ENCODE data around the gene FILIP1L.
A peak's percentile ranks its signal among the peaks of the same experiment; 100 is the strongest.
"Not testable (repeated sequence)": the region's sequence is repeated elsewhere in the genome, so short reads cannot be mapped to it uniquely, and the experiment has no call there.

FILIP1L gene

DNA sequence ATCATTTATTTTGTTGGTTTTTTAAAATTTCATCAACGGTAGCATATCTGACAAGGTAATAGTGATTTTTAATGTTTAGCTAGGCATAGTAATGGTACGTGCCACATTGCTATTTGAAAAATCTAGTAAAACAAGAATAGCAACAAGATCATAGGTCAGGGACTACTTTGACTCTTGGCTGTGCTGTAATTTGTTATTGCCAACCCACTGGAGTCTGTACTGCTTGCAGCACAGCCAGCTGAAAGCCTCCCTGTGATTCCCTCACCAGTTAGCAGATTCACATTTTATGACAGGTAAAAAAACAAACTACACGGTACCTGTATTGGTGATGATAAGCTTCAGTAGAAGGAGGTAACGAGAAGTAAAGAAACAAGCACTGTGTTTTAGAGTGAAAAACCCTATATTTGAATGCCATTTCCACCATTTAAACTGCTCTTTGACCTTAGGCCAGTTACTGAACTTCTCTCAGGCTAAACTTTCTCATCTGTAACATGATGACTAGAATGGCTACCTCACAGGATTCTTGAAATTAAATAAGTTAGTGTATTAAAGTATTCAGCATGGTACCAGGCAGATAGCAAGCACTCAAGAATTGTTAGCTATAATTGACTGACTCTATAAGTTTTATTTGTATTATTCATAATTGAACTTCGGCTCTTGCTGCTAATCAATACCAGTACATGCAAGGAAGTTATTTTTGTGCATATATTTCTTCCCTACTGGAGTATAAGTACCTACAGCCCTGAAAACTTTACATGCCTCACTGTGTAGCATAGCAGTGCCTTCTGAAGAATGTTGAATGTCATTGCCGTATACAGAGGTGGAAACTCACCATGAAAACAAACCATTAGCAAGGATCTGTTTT, 16.1 kb downstream of the FILIP1L start:
- DNase-seq: no peak

DNA sequence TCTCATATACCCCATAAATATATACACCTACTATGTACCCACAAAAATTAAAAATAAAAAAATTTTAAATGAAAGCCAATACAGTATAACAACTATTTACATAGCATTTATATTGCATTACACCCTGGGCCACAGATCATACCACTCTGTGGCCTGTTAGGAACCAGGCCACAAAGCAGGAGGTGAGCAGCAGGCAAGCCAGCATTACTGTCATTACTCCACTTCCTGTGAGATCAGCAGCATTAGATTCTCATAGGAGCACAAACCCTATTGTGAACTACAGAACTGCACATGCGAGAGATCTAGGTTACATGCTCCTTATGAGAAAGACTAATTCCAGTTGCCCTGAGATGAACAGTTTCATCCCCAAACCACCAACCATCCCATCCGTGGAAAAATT, 17.4 kb downstream of the FILIP1L start:
- DNase-seq: no peak

DNA sequence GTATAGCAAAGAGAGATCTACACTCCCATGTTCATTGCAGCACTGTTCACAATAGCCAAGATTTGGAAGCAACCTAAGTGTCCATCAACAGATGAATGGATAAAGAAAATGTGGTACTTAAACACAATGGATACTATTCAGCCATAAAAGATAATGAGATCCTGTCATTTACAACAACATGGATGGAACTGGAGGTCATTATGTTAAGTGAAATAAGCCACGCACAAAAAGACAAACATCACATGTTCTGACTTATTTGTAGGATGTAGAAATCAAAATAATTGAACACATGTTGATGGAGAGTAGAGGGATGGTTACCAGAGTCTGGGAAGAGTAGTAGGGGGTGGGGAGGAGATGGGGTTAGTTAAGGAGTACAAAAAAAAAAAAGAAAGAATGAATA, 18.0 kb downstream of the FILIP1L start:
- not testable (repeated sequence) for DNase-seq

- no peak for DNase-seq
These were observed 20.5 kb downstream of the FILIP1L start for GRCh38 chr3:100093831-100094230.

GRCh38 chr3:100090669-100091005, 23.7 kb downstream of the FILIP1L start:
- no peak for DNase-seq

- peak; percentile 70 to 82 for DNase-seq
These were observed 24.3 kb downstream of the FILIP1L start for GRCh38 chr3:100089812-100090668.

- DNase-seq: no peak
These were observed 25.4 kb downstream of the FILIP1L start for GRCh38 chr3:100088735-100089368.

GRCh38 chr3:100087198-100087597, 27.1 kb downstream of the FILIP1L start:
- no peak for DNase-seq

DNA sequence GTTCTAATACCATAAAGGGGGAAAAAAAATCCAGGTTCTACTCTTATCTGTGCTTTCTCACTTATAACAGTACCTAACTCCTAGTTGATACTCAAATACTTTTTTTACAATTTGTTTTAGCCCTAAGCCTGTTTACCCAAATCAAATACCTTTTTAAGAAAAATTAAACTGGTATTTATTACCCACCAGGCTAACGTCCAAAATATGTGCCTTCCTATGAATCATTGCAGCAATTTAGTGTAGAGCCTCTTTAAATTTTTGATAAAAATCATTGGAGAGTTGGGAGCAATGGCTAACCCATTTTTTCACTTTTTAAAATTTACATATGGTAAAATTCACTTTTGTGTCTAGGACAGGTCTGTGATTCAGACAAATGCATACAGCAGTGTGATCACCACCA, 27.9 kb downstream of the FILIP1L start:
- no peak for DNase-seq

GRCh38 chr3:100084100-100084806, 30.0 kb downstream of the FILIP1L start:
- DNase-seq: peak; percentile 44 to 78

GRCh38 chr3:100083209-100083608, 31.1 kb downstream of the FILIP1L start:
- DNase-seq: no peak

DNA sequence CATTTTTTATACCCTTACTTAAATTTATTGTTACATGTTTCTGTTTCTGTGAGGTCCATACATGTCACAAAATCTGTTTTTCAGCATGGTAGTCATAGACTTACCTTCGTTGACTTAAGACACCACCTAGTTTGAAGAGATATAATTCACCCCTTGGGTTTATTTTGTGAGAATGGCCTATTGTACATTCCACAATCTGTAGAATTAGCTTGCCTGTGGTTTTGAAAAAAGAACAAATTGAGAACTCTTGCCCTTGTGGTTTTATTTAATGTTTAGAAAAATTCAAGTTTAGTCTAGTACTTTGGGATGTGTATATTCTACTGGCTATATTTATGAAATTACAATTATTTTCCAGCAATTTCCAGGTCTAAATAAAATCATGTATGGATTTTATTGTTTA, 31.6 kb downstream of the FILIP1L start:
- DNase-seq: no peak

DNA sequence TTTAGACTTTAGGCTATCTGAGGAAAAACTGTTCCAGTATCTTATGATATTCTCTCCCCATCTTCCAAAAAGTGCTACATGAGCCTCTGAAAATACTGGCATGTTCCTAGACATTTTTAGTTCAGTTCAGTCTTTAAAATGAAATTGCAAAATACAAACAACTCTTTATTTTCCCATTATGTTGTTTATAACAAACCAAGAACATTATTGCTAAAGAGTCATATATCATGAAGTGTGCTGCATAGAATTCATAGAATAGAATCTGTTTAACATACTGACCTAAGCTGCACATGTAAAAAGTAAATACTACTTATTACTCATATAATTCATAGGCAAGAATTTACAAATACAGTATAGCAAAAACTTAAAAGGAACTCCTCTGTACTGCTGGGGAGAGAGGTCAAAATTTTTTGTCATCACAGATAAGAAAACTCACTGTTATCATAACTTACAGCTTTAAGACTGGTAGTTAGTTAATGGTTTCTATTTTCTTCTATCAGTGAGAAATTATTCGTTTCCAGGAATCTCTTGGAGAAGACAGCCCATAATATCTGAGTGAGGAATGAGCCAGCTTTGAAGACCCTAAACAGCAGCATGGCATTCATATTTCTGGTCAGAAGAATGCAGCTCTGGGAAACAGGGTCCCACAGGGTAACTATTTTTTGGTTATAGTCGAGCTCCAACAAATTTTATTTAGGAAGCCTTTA, 32.2 kb downstream of the FILIP1L start:
- no peak for DNase-seq

GRCh38 chr3:100081311-100081710, 33.0 kb downstream of the FILIP1L start:
- DNase-seq: no peak

- no peak for DNase-seq
These were observed 33.7 kb downstream of the FILIP1L start for GRCh38 chr3:100080573-100080972.

DNA sequence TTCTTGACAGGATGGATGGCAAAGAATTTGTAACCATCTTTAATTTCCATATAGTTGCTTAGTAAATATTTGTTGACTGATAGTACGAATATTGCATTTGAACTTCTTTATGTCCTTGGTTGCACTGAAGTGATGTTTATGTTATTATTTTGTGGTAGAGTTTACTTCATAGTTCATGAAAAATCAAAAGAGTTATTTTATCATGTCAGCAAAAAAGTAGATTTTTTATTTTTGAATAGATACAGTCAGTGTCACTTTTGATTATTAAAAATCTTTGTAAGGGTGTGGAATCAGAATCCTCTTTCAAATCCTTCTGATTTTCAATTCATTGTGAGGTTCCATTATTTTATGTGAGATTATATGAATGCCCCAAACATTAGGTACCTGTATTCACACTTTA, 35.0 kb downstream of the FILIP1L start:
- no peak for DNase-seq

DNA sequence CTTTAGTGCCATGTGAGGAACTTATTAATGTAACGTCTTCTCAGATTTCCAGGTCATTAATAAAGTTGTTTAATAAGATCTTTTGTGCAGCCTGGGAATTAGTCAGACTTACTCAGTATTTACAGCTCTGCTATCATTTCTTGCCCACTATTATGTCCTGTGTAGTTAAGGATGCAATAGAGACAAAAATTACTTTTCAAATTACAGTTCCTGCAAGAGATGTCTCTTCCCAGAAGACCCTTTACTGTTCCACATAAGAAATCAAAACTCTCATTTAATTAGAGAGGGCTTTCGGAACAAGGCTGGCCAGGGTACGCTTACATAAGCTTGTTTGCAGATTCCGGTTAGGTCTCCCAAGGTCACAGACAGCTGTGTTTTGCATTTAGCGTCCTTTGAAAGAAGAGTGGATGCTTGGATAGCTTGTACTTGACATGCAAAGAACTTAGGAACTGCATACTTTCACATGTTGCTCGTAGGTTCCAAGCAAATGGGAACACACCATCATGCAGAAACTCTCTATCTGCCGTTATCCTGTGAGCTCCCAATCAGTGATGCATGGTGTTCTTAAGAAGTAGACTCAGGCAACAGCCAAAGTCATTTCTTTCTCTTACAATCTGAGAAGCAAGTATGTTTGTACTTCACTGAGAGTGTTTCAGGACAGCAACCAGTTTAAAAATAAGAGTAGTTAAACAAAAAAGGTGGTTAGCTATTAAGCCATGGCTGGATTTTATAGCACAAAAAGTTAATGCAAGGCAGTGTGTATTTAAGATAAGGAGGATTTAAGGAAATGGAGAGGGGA, 37.4 kb downstream of the FILIP1L start:
- no peak for DNase-seq

DNA sequence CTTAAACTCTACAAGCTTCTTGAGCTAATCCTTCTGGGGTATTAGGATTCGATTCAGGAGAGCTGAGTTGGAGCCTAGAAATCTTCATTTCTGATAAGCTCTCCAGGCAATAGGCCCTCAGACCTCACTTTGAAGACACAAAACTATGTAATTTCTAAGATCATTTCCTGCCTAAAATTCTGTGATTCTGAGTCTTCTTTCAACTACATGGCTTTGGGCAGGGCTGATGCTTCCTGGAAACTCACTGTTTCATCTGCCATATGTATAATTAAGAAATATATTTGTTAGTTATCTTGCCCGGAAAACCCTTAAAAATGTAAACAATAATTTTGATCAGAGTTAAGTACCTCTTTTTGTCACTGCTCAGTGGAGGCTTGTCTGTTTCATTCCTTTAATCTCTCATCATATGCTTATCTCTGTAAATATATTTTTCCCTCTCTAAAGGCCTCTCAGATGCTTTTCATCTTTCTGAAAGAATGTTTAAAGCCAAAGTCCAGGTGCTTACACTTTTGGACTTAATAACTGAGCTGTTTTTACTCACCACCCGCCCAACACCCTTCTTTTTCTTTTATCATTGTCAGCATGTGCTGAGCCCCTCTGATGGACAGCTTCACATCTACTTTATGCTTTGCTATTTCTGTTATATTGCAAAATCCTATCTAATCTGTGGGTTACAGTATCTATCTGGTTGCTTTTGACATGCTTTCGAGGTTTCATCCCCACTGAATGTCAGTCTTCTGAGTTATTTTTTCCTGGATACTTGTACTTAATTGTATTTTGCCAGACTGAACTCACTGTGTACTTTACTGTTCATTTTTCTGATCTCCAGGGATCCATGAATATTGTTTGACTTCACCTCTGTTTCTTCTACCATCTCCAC, 38.2 kb downstream of the FILIP1L start:
- DNase-seq: no peak

GRCh38 chr3:100075196-100075595, 39.1 kb downstream of the FILIP1L start:
- DNase-seq: no peak

DNA sequence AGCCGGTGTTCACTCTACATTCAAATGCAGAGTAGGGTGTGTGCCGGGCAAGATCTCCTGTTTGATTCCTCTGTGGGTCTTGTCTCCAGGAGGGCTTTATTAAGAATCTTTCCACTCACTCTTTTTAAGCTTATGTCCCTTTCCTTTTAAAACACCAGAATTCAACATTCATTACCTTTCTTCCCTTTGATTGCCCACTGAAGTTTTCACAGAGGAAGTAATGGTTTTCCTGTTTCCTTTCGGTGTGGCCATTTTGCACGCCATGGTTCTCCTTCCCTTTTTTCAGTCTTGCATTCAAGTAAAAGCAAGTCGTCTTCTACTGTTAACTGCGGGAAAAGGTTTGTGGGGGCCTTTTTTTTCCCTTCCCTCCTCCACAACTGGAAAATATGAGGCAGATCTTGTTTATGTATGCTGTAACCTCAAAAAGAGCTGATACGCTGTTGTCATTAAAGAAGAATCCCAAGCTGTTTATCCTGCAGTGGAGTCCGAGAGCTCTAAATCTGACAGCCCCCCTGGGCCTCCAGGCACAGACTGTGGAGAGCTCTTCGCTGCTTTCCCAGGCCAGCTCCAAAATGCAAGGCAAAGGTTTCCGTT, 40.5 kb downstream of the FILIP1L start:
- peak; percentile 67 to 72 for DNase-seq

All from inflammatory macrophage (primary cell).